Posterior vena cava (tissue), 2 donors: ENCODE measurements around the gene ALG11. TPM values are rescaled to one million over a fixed set of nuclear protein-coding genes. Genes with fewer than 3 reads are reported as not detected.
"Not testable (repeated sequence)": the region's sequence is repeated elsewhere in the genome, so short reads cannot be mapped to it uniquely, and the experiment has no call there.

Experiments
- DNase-seq: peaks from one replicate; pipeline ENCODE4 v3.0.0-alpha.2; 2020; ENCODE audit warnings: low spot score
- intact Hi-C, 2 donors: fragments of 100-400 bp; cut with DNase I; formaldehyde crosslinking; loops; one replicate each; pipeline versions ENCODE4 v1.14.1 to v1.14.2; 2022 to 2023
- total RNA-seq, 2 donors: library from RNA; stranded (reverse); fragmentation: NEBNext Ultra II Directional; extraction: Animal tissue kit (Norgen Biotek cat#: 25700); gene quantifications; one replicate each; pipeline ENCODE4 v1.2.1, GENCODE V29; 2021
- donor health status: DM: yes; HTN: yes; CAD: no.
- donor health status: DM: yes; HTN: yes; CAD: no.

ALG11 gene
- total RNA-seq, 2 donors from 2014 or later, result 27.1 to 34.9 TPM

- intact Hi-C loops, result no loop called here
- DNase-seq, result no peak
Observed at GRCh38 chr13:52020191-52020590, 8.0 kb downstream of the ALG11 start.

GRCh38 chr13:52022356-52022755 is 10.2 kb downstream of the ALG11 start:
- DNase-seq, result no peak
- intact Hi-C loops, result no loop called here

- intact Hi-C loops, result no loop called here
- no peak for DNase-seq
Observed at GRCh38 chr13:52024481-52024880, 12.3 kb downstream of the ALG11 start, which contains the start of gene UTP14C. Gene UTP14C, plus strand, starts transcription at chr13:52024691. Its CDS starts 4,114 bp downstream, at chr13:52028805.

GRCh38 chr13:52025475-52026245 is 13.5 kb downstream of the ALG11 start:
- no peak for DNase-seq
- intact Hi-C loops, result no loop called here

- intact Hi-C loops, result no loop called here
- no peak for DNase-seq
Observed at GRCh38 chr13:52026246-52026626, 14.0 kb downstream of the ALG11 start.

- no peak for DNase-seq
- intact Hi-C loops, result no loop called here
Observed at GRCh38 chr13:52027832-52028231, 15.6 kb downstream of the ALG11 start.

GRCh38 chr13:52029569-52029968 is 17.4 kb downstream of the ALG11 start:
- no peak for DNase-seq
- intact Hi-C loops, result no loop called here

GRCh38 chr13:52030401-52030800 is 18.2 kb downstream of the ALG11 start:
- intact Hi-C loops, DNase-seq: not testable (repeated sequence)

GRCh38 chr13:52033039-52033438 is 20.8 kb downstream of the ALG11 start:
- intact Hi-C loops, result no loop called here

GRCh38 chr13:52034616-52035226 is 22.5 kb downstream of the ALG11 start:
- DNase-seq, result no peak
- intact Hi-C loops, result no loop called here

More at GRCh38 chr13:52033039-52033438, 20.8 kb downstream of the ALG11 start:
- DNase-seq, result no peak

GRCh38 chr13:52036037-52036436 is 23.8 kb downstream of the ALG11 start:
- no peak for DNase-seq
- intact Hi-C loops, result no loop called here

- intact Hi-C loops, result no loop called here
- no peak for DNase-seq
Observed at GRCh38 chr13:52043675-52044074, 31.5 kb downstream of the ALG11 start.

GRCh38 chr13:52047463-52047862 is 35.3 kb downstream of the ALG11 start:
- no peak for DNase-seq
- intact Hi-C loops, result no loop called here

- intact Hi-C loops, result no loop called here
- DNase-seq, result no peak
Observed at GRCh38 chr13:52048516-52048915, 36.3 kb downstream of the ALG11 start.

GRCh38 chr13:52051400-52051799 is 39.2 kb downstream of the ALG11 start:
- no peak for DNase-seq
- intact Hi-C loops, result no loop called here

GRCh38 chr13:52053460-52053859 is 41.3 kb downstream of the ALG11 start:
- DNase-seq, result no peak
- intact Hi-C loops, result no loop called here

- intact Hi-C loops, DNase-seq: not testable (repeated sequence)
Observed at GRCh38 chr13:52061064-52061463, 48.9 kb downstream of the ALG11 start.

- no peak for DNase-seq
- intact Hi-C loops, result no loop called here
Observed at GRCh38 chr13:52061587-52061986, 49.4 kb downstream of the ALG11 start.

- DNase-seq, result no peak
- intact Hi-C loops, result no loop called here
Observed at GRCh38 chr13:52067237-52067636, 55.0 kb downstream of the ALG11 start.

- DNase-seq, result no peak
- intact Hi-C loops, result no loop called here
Observed at GRCh38 chr13:52070929-52071523, 58.8 kb downstream of the ALG11 start.
